HL-60 (cell line): ENCODE measurements around the gene GPR173.

ENCODE experiments used
- POLR2AphosphoS5 ChIP-seq: IDR thresholded peaks from 2 replicates; pipeline ENCODE4 v1.6.1; 2012; ENCODE audit warnings: low read depth
- TF ChIP-seq, protein P1 (sequence below): IDR thresholded peaks from one replicate; pipeline ENCODE4 v1.5.1; 2011; ENCODE audit warnings: low read length, control low read depth, inconsistent platforms; ENCODE audit not compliant: insufficient read depth

DNA sequence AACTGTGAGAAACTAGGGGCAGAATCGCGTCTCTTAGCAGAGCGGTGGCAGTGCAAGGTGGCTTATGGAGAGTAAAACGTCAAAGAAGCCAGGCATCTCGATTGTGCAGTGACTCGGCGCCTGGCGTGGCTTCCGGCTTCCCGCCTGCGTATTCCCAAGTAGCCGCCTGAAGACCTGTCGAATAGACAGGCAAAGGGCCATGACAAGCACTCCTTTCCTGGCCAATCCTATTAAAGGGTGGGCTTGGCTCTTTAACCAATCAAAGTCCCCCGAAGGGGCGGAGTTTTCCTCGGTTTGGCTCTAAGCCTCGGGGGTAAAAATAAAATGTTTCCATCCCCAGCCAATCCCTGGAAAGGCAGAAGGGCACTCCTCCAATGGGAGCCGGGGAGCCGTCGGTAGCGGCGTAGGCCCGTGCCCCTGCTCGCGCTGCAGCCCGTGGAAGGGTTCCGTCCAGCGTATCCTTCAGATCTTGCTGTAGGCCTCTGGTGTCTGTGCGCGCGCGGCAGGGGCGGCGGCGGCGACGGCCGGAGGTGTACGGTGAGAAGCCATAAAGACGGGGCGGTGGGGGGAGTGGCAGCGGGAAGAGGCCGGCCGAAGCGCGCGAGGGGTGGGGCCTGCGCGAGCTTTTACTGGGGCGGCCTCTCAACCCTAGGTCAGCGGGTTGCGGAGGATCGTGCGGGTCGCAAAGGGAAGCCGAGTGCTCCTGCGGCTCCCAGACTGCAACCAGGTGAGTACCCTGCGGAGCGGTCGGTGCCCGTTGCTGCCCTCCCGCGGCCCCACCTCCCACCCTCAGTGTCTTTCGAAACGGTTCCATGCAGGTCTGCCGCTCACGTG is 45.4 kb downstream of the GPR173 start, which contains the start of gene KANTR:
- no peak for TF ChIP-seq POLR2AphosphoS5
- TF ChIP-seq, protein P1, sequence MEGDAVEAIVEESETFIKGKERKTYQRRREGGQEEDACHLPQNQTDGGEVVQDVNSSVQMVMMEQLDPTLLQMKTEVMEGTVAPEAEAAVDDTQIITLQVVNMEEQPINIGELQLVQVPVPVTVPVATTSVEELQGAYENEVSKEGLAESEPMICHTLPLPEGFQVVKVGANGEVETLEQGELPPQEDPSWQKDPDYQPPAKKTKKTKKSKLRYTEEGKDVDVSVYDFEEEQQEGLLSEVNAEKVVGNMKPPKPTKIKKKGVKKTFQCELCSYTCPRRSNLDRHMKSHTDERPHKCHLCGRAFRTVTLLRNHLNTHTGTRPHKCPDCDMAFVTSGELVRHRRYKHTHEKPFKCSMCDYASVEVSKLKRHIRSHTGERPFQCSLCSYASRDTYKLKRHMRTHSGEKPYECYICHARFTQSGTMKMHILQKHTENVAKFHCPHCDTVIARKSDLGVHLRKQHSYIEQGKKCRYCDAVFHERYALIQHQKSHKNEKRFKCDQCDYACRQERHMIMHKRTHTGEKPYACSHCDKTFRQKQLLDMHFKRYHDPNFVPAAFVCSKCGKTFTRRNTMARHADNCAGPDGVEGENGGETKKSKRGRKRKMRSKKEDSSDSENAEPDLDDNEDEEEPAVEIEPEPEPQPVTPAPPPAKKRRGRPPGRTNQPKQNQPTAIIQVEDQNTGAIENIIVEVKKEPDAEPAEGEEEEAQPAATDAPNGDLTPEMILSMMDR, result no peak
